Measurements from ENCODE around the gene NAE1. TPM values are rescaled to one million over a fixed set of nuclear protein-coding genes. Genes with fewer than 3 reads are reported as not detected.

Gene NAE1
- total RNA-seq, 1 donor from 2014 or later = 114 TPM

DNA sequence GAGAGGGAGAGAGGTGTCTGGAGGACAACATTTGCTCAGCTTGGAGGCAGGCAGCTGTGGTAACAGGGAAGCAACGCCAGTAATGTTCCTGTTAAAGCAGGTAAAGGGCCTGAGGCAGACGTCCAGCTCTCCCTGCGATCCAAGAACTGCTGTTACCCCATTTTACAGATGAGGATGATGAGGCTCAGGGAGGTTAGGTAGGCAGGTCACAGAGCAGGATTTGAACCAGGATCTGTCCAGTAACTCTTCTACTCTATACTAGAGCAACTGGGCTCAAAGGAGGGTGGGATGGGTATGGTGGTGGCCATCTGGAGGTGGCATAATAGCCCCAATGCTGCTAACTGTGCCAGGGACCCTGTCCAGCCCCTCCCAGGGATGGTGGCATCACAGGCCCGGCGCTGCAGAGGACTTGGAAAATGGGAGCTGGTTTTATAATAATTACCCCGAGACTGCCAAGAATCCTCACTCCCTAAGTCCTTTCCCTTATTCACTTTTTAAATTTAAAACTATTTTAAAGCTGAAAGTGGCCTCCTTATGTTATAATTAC is 25.5 kb upstream of the NAE1 start:
- no peaks in the 10 kb centered on the region for H3K9me3 Mint-ChIP-seq (ENCODE audit: low read depth)
- DNase-seq (ENCODE audit: low spot score, unreplicated experiment) = no peak
- TF ChIP-seq, protein P1, sequence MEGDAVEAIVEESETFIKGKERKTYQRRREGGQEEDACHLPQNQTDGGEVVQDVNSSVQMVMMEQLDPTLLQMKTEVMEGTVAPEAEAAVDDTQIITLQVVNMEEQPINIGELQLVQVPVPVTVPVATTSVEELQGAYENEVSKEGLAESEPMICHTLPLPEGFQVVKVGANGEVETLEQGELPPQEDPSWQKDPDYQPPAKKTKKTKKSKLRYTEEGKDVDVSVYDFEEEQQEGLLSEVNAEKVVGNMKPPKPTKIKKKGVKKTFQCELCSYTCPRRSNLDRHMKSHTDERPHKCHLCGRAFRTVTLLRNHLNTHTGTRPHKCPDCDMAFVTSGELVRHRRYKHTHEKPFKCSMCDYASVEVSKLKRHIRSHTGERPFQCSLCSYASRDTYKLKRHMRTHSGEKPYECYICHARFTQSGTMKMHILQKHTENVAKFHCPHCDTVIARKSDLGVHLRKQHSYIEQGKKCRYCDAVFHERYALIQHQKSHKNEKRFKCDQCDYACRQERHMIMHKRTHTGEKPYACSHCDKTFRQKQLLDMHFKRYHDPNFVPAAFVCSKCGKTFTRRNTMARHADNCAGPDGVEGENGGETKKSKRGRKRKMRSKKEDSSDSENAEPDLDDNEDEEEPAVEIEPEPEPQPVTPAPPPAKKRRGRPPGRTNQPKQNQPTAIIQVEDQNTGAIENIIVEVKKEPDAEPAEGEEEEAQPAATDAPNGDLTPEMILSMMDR (IDR thresholded peaks at IDR 0.05; ENCODE audit: unreplicated experiment) = no peak
- H3K4me1 Mint-ChIP-seq (ENCODE audit: low read depth) = no peaks in the 10 kb centered on the region
- no peaks in the 10 kb centered on the region for H3K36me3 Mint-ChIP-seq (ENCODE audit: insufficient read depth)
- H3K4me3 Mint-ChIP-seq (ENCODE audit: low read depth) = no peak overlapping the region
- H3K27ac Mint-ChIP-seq = no peak overlapping the region
- H3K27me3 Mint-ChIP-seq = peaks cover 17% of the 10 kb centered on the region

DNA sequence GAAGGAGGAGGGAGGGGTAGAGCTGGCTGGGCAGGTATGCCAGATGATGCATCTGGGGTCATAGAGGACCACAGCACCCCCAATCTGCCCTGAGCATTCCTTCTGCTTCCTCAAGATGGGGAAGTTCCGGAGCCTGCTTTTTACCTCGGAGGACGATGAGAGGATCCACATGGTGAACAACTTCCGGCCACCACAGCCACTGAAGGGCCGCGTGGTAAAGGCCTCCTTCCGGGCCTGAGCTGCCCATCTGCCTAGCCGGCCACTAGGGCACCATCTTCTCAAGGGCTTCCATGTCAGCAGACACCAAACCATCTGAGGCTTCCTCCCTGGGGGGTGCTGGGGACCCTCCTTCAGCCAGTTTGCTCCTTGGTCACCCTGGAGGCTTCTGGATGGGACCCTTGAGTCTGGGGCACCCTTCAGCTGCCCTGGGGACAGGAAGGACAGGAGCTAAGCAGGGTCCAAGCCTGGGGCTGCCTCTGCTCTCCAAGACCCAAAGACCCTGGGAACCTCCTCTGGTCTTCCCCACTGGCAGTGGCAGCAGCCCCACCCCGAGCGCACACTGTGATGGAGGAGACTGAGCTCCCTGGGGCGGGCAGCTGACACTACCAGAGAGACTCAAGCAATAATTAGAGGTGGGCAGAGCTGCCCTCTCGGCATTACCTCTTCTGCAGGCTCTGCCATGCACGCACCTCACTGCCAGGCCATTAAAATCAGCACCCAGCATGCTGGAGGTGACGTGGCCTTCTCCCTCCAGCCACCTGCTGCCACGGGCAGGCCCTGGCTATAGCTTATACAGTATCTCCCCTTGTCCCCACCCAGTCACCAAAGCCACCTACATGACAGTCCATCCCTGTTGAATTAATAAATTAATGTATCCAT is 22.7 kb upstream of the NAE1 start:
- Mint-ChIP-seq H3K9me3 (ENCODE audit: low read depth) (no peaks in the 10 kb centered on the region), H3K36me3 (ENCODE audit: insufficient read depth) (no peaks in the 10 kb centered on the region), H3K27ac (no peak overlapping the region), H3K4me1 (ENCODE audit: low read depth) (no peaks in the 10 kb centered on the region), H3K4me3 (ENCODE audit: low read depth) (no peak overlapping the region), H3K27me3 (peaks cover 17% of the 10 kb centered on the region)
- DNase-seq (ENCODE audit: low spot score, unreplicated experiment) = no peak
- TF ChIP-seq, protein P1 (IDR thresholded peaks at IDR 0.05; ENCODE audit: unreplicated experiment) = no peak

DNA sequence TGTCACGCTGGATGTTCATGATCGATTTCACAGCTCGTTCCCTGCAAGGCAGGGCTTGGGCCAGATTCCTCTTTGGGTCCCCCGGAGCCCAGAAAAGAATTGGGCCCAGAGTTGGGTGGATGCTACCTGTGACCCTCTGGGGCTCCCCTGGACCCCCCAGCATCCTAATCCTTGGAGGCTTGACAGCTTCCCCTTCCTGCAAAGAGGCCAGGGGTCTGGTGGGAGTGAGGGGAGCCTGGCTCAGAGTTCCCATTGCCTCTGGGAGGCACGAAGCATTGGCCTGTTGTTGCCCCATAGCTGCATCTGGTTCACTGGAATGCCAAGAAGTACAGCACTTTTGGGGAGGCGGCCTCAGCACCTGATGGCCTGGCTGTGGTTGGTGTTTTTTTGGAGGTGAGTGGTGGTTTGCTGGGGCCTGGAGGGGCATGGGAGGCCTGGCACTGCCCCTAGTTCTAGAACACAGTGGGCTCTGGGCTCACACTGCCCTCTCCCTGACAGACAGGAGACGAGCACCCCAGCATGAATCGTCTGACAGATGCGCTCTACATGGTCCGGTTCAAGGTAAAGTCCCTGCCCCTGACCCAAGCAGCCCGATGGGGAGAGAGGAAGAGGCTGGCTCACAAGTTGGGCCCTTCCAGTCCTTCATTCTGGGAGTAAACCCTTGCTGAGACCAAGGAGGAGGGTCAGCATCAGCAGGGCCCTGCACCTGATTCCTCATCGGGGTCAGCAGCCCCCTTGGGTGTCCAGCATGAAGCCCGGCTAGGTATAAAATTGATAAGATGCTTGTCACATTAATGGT is 20.6 kb upstream of the NAE1 start:
- H3K27me3 Mint-ChIP-seq = peaks cover 35% of the 10 kb centered on the region

DNA sequence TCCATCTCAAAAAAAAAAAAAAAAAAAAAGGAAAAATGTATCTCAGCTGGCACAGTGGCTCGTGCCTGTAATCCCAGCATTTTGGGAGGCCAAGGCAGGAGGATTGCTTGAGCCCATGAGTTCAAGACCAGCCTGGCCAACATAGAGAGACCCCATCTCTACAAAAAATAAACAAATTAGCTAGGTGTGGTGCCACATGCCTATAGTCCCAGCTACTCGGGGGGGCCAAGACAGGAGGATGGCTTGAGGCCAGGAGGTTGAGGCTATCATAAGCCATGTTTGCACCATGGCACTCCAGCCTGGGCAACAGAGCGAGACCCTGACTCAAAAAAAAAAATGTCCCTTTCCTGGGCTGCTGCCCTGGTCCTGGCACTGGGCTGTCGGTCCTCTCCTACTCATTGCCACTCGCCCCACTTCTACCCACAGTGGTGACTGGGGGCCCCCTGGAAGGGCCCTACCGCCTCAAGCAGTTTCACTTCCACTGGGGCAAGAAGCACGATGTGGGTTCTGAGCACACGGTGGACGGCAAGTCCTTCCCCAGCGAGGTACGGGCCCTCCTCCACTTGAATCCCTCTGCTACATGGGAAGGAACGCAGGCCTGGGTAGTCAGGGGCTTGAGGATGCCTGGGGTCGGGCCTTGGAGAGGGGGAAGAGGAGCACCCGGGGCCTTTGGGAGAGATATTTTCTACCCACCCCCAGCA is 19.5 kb upstream of the NAE1 start:
- no peaks in the 10 kb centered on the region for H3K9me3 Mint-ChIP-seq (ENCODE audit: low read depth)
- TF ChIP-seq, protein P1 (IDR thresholded peaks at IDR 0.05; ENCODE audit: unreplicated experiment) = no peak

More for the DNA sequence above, 20.6 kb upstream of the NAE1 start:
- no peaks in the 10 kb centered on the region for H3K4me1 Mint-ChIP-seq (ENCODE audit: low read depth)
- DNase-seq (ENCODE audit: low spot score, unreplicated experiment) = no peak
- TF ChIP-seq, protein P1 (IDR thresholded peaks at IDR 0.05; ENCODE audit: unreplicated experiment) = no peak
- H3K36me3 Mint-ChIP-seq (ENCODE audit: insufficient read depth) = no peaks in the 10 kb centered on the region
- no peaks in the 10 kb centered on the region for H3K9me3 Mint-ChIP-seq (ENCODE audit: low read depth)
- H3K4me3 Mint-ChIP-seq (ENCODE audit: low read depth) = no peak overlapping the region
- H3K27ac Mint-ChIP-seq = no peak overlapping the region

DNA sequence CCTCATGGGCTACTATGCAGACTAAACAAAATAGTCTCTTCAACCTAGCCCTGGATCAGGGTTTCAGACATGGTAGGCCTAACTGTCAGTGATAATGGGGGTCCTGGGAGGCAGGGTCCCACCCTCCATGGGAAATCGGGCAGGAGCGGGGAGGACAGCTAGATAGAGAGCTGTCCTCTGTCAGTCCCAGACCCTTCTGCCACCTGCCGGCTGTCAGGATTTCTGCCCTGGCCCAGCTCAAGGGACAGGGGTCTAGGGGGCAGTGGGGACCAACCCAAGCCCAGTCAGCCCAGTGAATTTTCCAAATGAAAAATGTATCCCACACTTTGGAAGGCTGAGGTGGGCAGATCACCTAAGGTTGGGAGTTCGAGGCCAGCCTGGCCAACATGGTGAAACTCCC is 18.8 kb upstream of the NAE1 start:
- Mint-ChIP-seq H3K4me1 (ENCODE audit: low read depth) (no peaks in the 10 kb centered on the region), H3K9me3 (ENCODE audit: low read depth) (no peaks in the 10 kb centered on the region), H3K27me3 (peaks cover 52% of the 10 kb centered on the region), H3K36me3 (ENCODE audit: insufficient read depth) (no peaks in the 10 kb centered on the region), H3K27ac (no peak overlapping the region), H3K4me3 (ENCODE audit: low read depth) (no peak overlapping the region)
- TF ChIP-seq, protein P1 (IDR thresholded peaks at IDR 0.05; ENCODE audit: unreplicated experiment) = no peak
- DNase-seq (ENCODE audit: low spot score, unreplicated experiment) = no peak

More for the DNA sequence above, 19.5 kb upstream of the NAE1 start:
- peaks cover 46% of the 10 kb centered on the region for H3K27me3 Mint-ChIP-seq
- H3K36me3 Mint-ChIP-seq (ENCODE audit: insufficient read depth) = no peaks in the 10 kb centered on the region
- no peaks in the 10 kb centered on the region for H3K4me1 Mint-ChIP-seq (ENCODE audit: low read depth)
- H3K27ac Mint-ChIP-seq = no peak overlapping the region
- no peak overlapping the region for H3K4me3 Mint-ChIP-seq (ENCODE audit: low read depth)
- no peak for DNase-seq (ENCODE audit: low spot score, unreplicated experiment)
